ENCODE results near the gene GDE1. TPM values are rescaled to one million over a fixed set of nuclear protein-coding genes. Genes with fewer than 3 reads are reported as not detected.

The GDE1 gene
- total and polyA plus RNA-seq, 9 of the 15 experiments (the other 6 are each of a cell fraction or from before 2014, with no cell fraction given): 18.8 to 40.5 (median 22.3) TPM

DNA sequence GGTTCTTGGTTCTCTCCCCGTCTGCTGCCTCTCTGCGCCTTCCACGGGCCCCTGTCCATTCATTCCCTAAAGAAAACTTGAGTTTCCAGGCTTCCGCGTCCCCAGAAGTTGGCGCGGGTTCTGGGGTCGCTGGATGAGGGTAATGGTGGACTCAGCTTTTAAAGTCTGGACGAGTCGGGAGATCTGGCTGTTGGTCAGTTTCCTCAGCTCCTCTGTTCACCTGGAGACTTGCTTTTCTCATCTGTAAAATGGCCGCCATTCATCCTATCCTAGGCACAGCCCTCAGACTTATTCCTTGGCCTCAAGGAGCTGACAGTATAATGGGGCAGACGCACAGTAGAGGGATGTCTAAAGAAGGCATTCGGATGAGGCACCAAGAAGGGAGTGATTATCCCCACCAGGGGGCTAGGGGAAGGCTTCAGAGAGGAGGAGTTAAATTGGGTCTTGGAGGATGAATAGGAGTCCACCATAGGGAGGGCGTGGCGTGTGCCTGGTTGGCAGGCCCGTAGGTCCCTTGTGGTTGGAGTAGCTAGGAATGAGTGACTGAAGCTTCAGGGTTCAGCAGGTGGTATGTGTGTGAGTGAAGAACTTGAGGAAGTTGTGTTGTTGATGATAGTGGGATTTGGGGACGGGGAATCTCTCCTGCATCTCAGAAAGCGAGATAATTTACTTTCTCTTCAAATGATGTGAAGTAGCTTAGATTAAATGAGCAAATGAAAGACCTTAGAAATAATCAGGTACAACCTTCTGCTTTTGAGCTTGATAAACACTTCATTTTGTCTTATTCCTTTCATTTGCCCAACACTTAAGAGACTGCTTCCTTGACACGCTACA lies 34.3 kb upstream of the GDE1 start (continued):
- TF ChIP-seq, protein P1, sequence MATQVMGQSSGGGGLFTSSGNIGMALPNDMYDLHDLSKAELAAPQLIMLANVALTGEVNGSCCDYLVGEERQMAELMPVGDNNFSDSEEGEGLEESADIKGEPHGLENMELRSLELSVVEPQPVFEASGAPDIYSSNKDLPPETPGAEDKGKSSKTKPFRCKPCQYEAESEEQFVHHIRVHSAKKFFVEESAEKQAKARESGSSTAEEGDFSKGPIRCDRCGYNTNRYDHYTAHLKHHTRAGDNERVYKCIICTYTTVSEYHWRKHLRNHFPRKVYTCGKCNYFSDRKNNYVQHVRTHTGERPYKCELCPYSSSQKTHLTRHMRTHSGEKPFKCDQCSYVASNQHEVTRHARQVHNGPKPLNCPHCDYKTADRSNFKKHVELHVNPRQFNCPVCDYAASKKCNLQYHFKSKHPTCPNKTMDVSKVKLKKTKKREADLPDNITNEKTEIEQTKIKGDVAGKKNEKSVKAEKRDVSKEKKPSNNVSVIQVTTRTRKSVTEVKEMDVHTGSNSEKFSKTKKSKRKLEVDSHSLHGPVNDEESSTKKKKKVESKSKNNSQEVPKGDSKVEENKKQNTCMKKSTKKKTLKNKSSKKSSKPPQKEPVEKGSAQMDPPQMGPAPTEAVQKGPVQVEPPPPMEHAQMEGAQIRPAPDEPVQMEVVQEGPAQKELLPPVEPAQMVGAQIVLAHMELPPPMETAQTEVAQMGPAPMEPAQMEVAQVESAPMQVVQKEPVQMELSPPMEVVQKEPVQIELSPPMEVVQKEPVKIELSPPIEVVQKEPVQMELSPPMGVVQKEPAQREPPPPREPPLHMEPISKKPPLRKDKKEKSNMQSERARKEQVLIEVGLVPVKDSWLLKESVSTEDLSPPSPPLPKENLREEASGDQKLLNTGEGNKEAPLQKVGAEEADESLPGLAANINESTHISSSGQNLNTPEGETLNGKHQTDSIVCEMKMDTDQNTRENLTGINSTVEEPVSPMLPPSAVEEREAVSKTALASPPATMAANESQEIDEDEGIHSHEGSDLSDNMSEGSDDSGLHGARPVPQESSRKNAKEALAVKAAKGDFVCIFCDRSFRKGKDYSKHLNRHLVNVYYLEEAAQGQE (IDR thresholded peaks at IDR 0.05; ENCODE audit: borderline replicate concordance): no peak
- TF ChIP-seq, protein P1 (CRISPR knock-in tag; IDR thresholded peaks at IDR 0.05; ENCODE audit: low read depth): no peak
- TF ChIP-seq, protein P2, sequence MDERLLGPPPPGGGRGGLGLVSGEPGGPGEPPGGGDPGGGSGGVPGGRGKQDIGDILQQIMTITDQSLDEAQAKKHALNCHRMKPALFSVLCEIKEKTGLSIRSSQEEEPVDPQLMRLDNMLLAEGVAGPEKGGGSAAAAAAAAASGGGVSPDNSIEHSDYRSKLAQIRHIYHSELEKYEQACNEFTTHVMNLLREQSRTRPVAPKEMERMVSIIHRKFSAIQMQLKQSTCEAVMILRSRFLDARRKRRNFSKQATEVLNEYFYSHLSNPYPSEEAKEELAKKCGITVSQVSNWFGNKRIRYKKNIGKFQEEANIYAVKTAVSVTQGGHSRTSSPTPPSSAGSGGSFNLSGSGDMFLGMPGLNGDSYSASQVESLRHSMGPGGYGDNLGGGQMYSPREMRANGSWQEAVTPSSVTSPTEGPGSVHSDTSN (CRISPR knock-in tag; IDR thresholded peaks at IDR 0.05; ENCODE audit: low read depth): no peak
- TF ChIP-seq, protein P2 (tag; conservative IDR thresholded peaks at IDR 0.05; ENCODE audit: low read depth): 0 out of 2 replicates have a peak, but pooled peaks have one; percentile 42
- peak; percentile 20; the same call in 1 of the 2 replicates for TF ChIP-seq HDGF (IDR thresholded peaks at IDR 0.05)
- no peak for TF ChIP-seq ZNF589 (CRISPR knock-in tag; IDR thresholded peaks at IDR 0.05; ENCODE audit: low read depth)
- TF ChIP-seq TCF3 (CRISPR knock-in tag; IDR thresholded peaks at IDR 0.05): 0 out of 2 replicates have a peak, but pooled peaks have one; percentile 18
- TF ChIP-seq, protein P3, sequence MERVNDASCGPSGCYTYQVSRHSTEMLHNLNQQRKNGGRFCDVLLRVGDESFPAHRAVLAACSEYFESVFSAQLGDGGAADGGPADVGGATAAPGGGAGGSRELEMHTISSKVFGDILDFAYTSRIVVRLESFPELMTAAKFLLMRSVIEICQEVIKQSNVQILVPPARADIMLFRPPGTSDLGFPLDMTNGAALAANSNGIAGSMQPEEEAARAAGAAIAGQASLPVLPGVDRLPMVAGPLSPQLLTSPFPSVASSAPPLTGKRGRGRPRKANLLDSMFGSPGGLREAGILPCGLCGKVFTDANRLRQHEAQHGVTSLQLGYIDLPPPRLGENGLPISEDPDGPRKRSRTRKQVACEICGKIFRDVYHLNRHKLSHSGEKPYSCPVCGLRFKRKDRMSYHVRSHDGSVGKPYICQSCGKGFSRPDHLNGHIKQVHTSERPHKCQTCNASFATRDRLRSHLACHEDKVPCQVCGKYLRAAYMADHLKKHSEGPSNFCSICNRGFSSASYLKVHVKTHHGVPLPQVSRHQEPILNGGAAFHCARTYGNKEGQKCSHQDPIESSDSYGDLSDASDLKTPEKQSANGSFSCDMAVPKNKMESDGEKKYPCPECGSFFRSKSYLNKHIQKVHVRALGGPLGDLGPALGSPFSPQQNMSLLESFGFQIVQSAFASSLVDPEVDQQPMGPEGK (CRISPR knock-in tag; IDR thresholded peaks at IDR 0.05; ENCODE audit: borderline replicate concordance): no peak
- TF ChIP-seq CEBPG (CRISPR knock-in tag; IDR thresholded peaks at IDR 0.05): no peak
- no peak for TF ChIP-seq CEBPG (tag; conservative IDR thresholded peaks at IDR 0.05 in 1 of 2, IDR thresholded peaks at IDR 0.05 in 1 of 2)
- no peak for TF ChIP-seq NFE2 (IDR thresholded peaks at IDR 0.05; ENCODE audit: low read depth)
- no peak; the same call in 1 of the 2 replicates for TF ChIP-seq PHF8 (IDR thresholded peaks at IDR 0.05; ENCODE audit: borderline replicate concordance, low read length)
- no peak for TF ChIP-seq RFX5 (IDR thresholded peaks at IDR 0.05; ENCODE audit: low read depth, low read length)
- TF ChIP-seq CBFB (CRISPR knock-in tag; IDR thresholded peaks at IDR 0.05): no peak
- no peak for TF ChIP-seq ZNF57 (CRISPR knock-in tag; IDR thresholded peaks at IDR 0.05)
